GM12891 (cell line): ENCODE data around the gene PHF20.

Experiments
- DNase-seq: peaks from one replicate; pipeline ENCODE4 v3.0.0; 2011; ENCODE audit warnings: low spot score; ENCODE audit not compliant: insufficient read length
- FAIRE-seq: peaks from 2 replicates; lab custom pipeline; 2011; peaks lifted over from hg19 to GRCh38; lab: Jason Lieb, UNC
- PAX5 ChIP-seq: IDR thresholded peaks from 2 replicates; pipeline ENCODE4 v1.6.1; 2011; ENCODE audit warnings: low read length, moderate library complexity, mild to moderate bottlenecking; ENCODE audit not compliant: insufficient read depth, severe bottlenecking
- POLR2A ChIP-seq: IDR thresholded peaks from 2 replicates; pipeline ENCODE4 v1.6.1; 2011; ENCODE audit warnings: low read depth, low read length, control low read depth
- POLR2AphosphoS5 ChIP-seq: IDR thresholded peaks from 2 replicates; pipeline ENCODE4 v1.6.1; 2011; ENCODE audit warnings: low read depth, low read length, control low read depth
- POU2F2 ChIP-seq: IDR thresholded peaks from 2 replicates; pipeline ENCODE4 v1.6.1; 2011; ENCODE audit warnings: low read depth, mild to moderate bottlenecking, control low read depth, low read length, moderate library complexity
- SPI1 ChIP-seq: IDR thresholded peaks from 2 replicates; pipeline ENCODE4 v1.6.1; 2011; ENCODE audit warnings: low read depth, low read length, control low read depth
- TAF1 ChIP-seq: IDR thresholded peaks from 2 replicates; pipeline ENCODE4 v1.6.1; 2011; ENCODE audit warnings: low read depth, low read length, control low read depth

The PHF20 gene

GRCh38 chr20:35820715-35821114, 48.9 kb downstream of the PHF20 start:
- no peak for DNase-seq
- no peak for FAIRE-seq
- TF ChIP-seq POU2F2: no peak
- no peak for TF ChIP-seq TAF1
- TF ChIP-seq SPI1: no peak
- TF ChIP-seq POLR2A: no peak
- TF ChIP-seq POLR2AphosphoS5: no peak
- no peak for TF ChIP-seq PAX5

DNA sequence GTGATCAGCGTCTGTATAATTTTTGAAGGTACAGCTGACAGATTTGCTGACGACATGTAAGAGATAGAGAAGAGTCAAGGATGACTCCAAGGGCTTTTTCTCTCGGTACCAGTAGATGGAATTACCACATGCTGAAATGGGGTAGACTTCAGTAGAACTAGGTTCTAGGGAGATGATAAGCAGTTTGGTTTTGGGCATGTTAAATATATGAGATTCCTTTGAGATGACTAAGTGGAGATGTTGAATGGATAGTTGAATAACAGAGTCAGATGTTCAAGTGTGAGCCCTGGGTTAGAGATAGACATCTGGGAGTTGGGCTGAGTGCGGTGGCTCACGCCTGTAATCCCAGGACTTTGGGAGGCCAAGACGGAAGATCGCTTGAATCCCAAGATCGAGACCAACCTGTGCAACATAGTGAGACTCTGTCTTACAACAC, 50.0 kb downstream of the PHF20 start:
- no peak for TF ChIP-seq TAF1
- TF ChIP-seq POLR2AphosphoS5: no peak
- no peak for DNase-seq
- no peak for FAIRE-seq

DNA sequence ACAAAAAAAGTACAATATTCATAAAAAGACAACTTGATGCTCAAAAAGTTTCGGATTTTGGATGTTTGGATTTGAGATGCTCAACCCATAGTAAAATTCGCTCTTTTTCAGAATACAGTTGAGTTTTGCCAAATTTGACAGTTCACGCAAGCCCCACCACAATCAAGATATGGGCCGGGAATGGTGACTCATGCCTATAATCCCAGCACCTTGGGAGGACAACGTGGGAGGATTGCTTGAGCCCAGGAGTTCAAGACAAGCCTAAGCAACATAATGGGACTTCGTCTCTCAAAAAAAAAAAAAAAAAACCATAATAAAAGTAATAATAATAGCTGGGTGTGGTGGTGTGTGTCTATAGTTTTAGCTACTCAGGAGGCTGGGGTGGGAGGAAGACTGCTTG, 51.3 kb downstream of the PHF20 start:
- DNase-seq: no peak
- TF ChIP-seq POLR2AphosphoS5 (no peak), PAX5 (no peak), POU2F2 (no peak), SPI1 (no peak)
- FAIRE-seq: no peak

- DNase-seq (no peak), FAIRE-seq (no peak)
- TF ChIP-seq TAF1: no peak
- no peak for TF ChIP-seq POU2F2
- TF ChIP-seq POLR2A: no peak
- TF ChIP-seq PAX5: no peak
Measured at GRCh38 chr20:35823937-35824336, 52.1 kb downstream of the PHF20 start.

DNA sequence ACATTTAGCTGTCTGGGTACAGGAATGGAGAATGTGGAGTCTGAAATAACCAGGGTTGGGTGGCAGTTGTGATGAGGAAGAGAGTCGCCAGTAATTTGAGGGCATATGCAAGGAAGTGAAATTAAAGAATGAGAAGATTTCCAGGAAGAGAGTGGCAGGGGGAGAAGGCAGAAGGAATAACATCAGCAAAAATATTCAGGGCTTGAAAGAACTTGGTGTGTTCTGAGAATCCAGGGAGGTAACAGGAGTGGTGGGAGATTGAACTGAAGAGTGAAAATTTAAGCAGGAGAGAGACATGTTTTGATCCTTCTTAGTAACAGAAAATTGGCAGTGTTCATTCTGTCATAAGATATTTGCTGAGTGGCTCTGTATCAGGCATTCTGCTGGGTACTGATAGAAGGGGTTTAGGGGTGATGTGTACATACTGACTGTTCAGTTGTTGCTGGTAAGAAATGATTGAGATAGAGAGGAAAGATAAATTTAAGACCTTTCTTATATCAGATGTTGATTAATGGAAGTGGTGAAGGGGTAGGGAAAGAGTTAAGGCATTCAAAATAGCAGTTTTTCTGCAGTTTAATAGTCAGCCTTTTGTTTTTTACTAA, 54.7 kb downstream of the PHF20 start:
- FAIRE-seq (no peak), DNase-seq (no peak)
- no peak for TF ChIP-seq SPI1
- TF ChIP-seq PAX5: no peak
- TF ChIP-seq TAF1: no peak
- no peak for TF ChIP-seq POLR2AphosphoS5
- TF ChIP-seq POLR2A: no peak
- TF ChIP-seq POU2F2: no peak

DNA sequence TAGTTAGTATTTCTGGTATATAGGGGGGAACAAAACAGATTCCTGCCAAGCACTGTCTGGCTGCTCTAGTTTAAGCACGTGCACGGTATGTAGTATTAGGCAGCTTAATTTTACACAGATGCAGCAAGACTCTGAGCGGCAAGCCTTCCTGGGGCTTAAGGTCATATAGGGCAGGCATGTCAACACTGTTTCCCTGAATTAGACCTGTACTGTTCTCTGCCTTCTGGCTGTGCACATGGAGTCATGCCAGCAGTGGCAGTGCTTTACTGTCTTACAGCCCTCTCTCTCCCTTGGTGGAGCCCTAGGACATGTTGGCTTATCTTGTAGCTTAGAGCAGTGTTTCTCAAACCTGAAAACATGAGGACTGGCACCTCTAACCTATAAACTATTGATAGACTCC, 56.6 kb downstream of the PHF20 start:
- FAIRE-seq (no peak), DNase-seq (no peak)
- TF ChIP-seq POLR2A (no peak), TAF1 (no peak), SPI1 (no peak), POLR2AphosphoS5 (no peak), POU2F2 (no peak), PAX5 (no peak)

DNA sequence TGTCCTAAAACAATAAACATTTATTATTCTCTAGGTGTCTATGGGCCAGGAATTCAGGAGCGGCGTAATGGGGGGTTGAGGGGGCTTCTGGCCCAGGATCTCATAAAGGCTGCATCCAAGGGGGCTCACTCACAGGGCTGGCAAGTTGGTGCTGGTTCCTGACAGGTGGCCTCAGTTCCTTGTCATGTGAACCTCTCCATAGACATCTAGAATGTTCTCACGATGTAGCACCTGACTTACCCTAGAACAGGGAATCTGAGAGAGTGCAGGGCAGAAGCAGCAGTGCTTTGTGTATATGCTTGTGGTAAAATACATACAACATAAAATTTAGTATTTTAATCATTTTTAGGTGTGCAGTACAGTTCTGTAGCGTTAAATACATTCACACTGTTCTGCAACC, 57.1 kb downstream of the PHF20 start:
- TF ChIP-seq SPI1 (no peak), TAF1 (no peak), POU2F2 (no peak), POLR2A (no peak), POLR2AphosphoS5 (no peak), PAX5 (no peak)

DNA sequence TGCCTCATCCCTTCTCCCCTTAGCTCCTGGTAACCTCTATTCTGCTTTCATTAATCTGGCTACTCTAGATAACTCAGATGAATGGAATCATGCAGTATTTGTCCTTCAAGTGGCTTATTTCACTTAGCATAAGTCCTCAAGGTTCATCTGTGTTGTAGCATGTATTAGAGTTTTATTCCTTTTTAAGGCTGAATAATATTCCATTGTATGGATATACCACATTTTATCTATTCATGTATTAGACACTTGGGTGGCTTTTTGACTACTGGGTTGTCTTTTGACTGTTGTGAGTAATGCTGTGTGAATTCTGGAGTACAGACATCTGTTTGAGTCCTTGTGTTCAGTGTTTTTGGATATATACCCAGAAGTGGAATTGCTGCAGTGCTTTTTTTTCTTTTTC, 58.4 kb downstream of the PHF20 start:
- no peak for TF ChIP-seq POLR2AphosphoS5
- no peak for TF ChIP-seq POU2F2
- TF ChIP-seq TAF1: no peak
- TF ChIP-seq SPI1: no peak
- TF ChIP-seq PAX5: no peak
- no peak for TF ChIP-seq POLR2A
- DNase-seq (no peak), FAIRE-seq (no peak)

More for the DNA sequence above, 57.1 kb downstream of the PHF20 start:
- DNase-seq (no peak), FAIRE-seq (no peak)

DNA sequence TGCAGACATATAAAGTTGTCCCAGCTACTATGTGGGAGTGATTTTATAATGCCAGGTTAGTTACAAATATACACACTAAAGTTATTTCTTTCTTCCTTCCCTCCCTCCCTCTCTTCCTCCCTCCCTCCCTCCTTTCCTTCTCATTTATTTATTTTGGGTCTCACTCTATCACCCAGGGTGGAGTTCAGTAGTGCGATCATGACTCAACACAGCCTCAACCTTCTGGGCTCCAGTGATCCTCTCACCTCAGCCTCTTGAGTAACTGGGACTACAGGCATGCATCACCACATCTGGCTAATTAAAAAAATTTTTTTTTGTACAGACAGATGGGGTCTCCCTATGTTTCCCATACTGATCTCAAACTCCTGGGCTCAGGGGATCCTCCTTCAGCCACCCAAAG, 59.2 kb downstream of the PHF20 start:
- TF ChIP-seq POU2F2: no peak
- TF ChIP-seq POLR2A: no peak
- TF ChIP-seq TAF1: no peak
- TF ChIP-seq SPI1: no peak
- no peak for TF ChIP-seq POLR2AphosphoS5
- TF ChIP-seq PAX5: no peak
- DNase-seq: no peak
- FAIRE-seq: no peak

DNA sequence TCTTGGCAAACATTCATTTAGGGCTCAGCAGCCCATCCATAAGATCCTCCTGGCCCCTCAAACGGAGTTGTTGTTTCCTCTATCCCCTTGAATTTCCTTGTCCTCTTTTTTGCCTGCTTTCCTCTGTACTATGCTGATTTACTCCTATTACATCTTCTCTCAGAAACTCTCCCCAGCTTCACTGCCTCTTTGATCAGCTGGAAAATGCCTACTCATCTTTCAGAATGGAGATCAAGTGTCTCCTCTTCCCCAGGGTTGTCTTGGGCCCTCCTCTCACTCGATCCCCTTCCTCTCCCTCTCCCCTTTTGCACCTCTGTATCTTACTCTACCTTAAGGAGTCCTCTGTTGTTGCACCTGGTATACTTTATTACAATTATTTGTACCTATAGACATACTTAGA, 60.2 kb downstream of the PHF20 start:
- TF ChIP-seq POLR2A (no peak), SPI1 (no peak), PAX5 (no peak), POU2F2 (no peak), POLR2AphosphoS5 (no peak), TAF1 (no peak)
- DNase-seq (no peak), FAIRE-seq (no peak)

DNA sequence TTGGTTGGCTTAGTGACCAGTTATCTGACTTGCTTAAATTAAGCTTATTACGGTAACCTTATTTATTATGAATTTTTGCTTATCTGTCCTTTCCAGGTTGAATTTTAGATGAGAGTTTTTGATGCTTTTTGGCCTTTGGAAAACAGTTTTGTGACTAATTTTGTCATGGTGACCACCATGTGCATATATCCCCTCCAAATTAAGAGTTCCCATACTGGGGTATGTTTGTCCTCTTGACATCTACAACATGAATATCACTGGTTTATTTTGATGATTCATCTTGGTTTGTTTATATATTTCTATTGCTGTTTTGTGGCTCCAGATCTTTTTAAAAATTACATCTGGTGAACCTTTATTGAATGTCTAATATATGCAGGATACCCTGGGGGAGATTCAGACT, 61.4 kb downstream of the PHF20 start:
- FAIRE-seq (no peak), DNase-seq (no peak)
- TF ChIP-seq SPI1 (no peak), POLR2AphosphoS5 (no peak), PAX5 (no peak), POU2F2 (no peak)
